HFFc6 (cell line): ENCODE results near the gene HEPN1. TPM values are rescaled to one million over a fixed set of nuclear protein-coding genes. Genes with fewer than 3 reads are reported as not detected.

Source experiments
- DNase-seq: peaks from one replicate; pipeline ENCODE4 v3.0.0-alpha.2; 2018
- H3K27ac Mint-ChIP-seq: 2 replicates; pipeline ENCODE4 v1.8.0; 2020; ENCODE audit warnings: mild to moderate bottlenecking, mixed read lengths
- H3K27me3 Mint-ChIP-seq: 2 replicates; pipeline ENCODE4 v1.8.0; 2021; ENCODE audit warnings: mild to moderate bottlenecking, moderate library complexity, mixed read lengths; ENCODE audit not compliant: insufficient read depth
- H3K36me3 Mint-ChIP-seq: 2 replicates; pipeline ENCODE4 v1.8.0; 2021; ENCODE audit warnings: low read depth, mixed read lengths
- H3K4me1 Mint-ChIP-seq: 2 replicates; pipeline ENCODE4 v1.8.0; 2020; ENCODE audit warnings: low read depth, mixed read lengths
- H3K4me3 Mint-ChIP-seq: 2 replicates; pipeline ENCODE4 v1.8.0; 2020; ENCODE audit warnings: mild to moderate bottlenecking, moderate library complexity, mixed read lengths
- H3K9me3 Mint-ChIP-seq: 2 replicates; pipeline ENCODE4 v1.8.0; 2020; ENCODE audit warnings: mild to moderate bottlenecking, mixed read lengths
- CTCF ChIP-seq: fragments of 200-600 bp; sonication (generic); IDR thresholded peaks from 2 replicates; pipeline ENCODE4 v1.5.0; 2021; ENCODE audit warnings: antibody characterized with exemption, mild to moderate bottlenecking
- total RNA-seq, 6 experiments: library from RNA; stranded (reverse); fragmentation: NEBNext Ultra II Directional; extraction: Animal tissue kit (Norgen Biotek cat#: 25700); gene quantifications; 2 replicates in 1 of 6; 3 replicates in 5 of 6; pipeline ENCODE4 v1.2.3, GENCODE V29; 2021

The HEPN1 gene
- total RNA-seq, 6 experiments from 2014 or later: not detected

- DNase-seq: no peak
- H3K27me3 Mint-ChIP-seq: peaks cover 4% of the 10 kb centered on the region
- H3K27ac Mint-ChIP-seq: no peak overlapping the region
These were observed 24.2 kb upstream of the HEPN1 start for GRCh38 chr11:124894606-124895430.

GRCh38 chr11:124895471-124895971 is 23.5 kb upstream of the HEPN1 start:
- no peak overlapping the region for H3K4me3 Mint-ChIP-seq
- H3K36me3 Mint-ChIP-seq: no peaks in the 10 kb centered on the region
- H3K9me3 Mint-ChIP-seq: no peaks in the 10 kb centered on the region
- no peak overlapping the region for H3K27ac Mint-ChIP-seq
- H3K27me3 Mint-ChIP-seq: peaks cover 4% of the 10 kb centered on the region
- peaks cover 54% of the 10 kb centered on the region for H3K4me1 Mint-ChIP-seq
- no peak for DNase-seq
- no peak for TF ChIP-seq CTCF

More at GRCh38 chr11:124894606-124895430, 24.2 kb upstream of the HEPN1 start:
- no peak for TF ChIP-seq CTCF
- Mint-ChIP-seq H3K4me1 (peaks cover 47% of the 10 kb centered on the region), H3K9me3 (no peaks in the 10 kb centered on the region), H3K36me3 (no peaks in the 10 kb centered on the region), H3K4me3 (no peak overlapping the region)

DNA sequence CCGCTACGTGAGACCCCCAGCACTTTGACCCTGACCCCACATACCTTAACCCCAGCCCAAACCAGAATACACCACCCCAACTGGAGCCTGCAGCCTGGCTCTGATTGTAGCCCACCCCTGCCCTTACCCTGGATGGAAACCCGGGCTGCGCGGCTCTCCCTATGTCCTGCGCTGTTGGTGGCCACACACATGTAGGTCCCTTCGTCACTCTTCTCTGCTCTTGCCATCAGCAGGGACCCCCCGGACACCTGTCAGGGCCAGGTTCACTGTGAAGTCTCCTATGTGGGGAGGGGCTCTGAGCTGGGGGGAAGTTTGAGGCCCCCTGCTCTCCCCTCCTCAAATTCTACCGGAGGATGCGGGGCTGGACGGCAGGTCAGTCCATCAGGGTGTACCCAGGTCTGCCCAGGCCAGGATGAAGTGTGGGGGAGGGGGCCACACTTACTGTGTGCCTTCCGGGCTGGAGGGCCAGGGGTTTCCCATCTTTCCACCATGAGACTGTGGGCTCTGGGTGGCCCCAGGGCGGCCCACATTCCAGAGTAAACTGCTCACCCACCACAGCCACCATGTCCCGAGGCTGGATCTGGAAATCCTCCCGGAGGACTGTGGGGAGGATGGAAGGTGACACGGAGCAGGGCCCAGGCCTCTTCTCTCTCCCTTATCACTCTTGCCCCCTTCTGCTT is 22.8 kb upstream of the HEPN1 start:
- H3K9me3 Mint-ChIP-seq: no peaks in the 10 kb centered on the region
- peaks cover 4% of the 10 kb centered on the region for H3K27me3 Mint-ChIP-seq
- H3K27ac Mint-ChIP-seq: peak overlapping the region; percentile 69
- H3K4me1 Mint-ChIP-seq: peaks cover 61% of the 10 kb centered on the region
- no peaks in the 10 kb centered on the region for H3K36me3 Mint-ChIP-seq
- no peak for TF ChIP-seq CTCF
- H3K4me3 Mint-ChIP-seq: no peak overlapping the region
- DNase-seq: peak; percentile 32

GRCh38 chr11:124896821-124897391 is 22.1 kb upstream of the HEPN1 start:
- Mint-ChIP-seq H3K4me1 (peaks cover 68% of the 10 kb centered on the region), H3K4me3 (no peak overlapping the region), H3K27ac (peak overlapping the region; percentile 98), H3K9me3 (no peaks in the 10 kb centered on the region), H3K27me3 (peaks cover 2% of the 10 kb centered on the region), H3K36me3 (no peaks in the 10 kb centered on the region)
- TF ChIP-seq CTCF: no peak
- no peak for DNase-seq

DNA sequence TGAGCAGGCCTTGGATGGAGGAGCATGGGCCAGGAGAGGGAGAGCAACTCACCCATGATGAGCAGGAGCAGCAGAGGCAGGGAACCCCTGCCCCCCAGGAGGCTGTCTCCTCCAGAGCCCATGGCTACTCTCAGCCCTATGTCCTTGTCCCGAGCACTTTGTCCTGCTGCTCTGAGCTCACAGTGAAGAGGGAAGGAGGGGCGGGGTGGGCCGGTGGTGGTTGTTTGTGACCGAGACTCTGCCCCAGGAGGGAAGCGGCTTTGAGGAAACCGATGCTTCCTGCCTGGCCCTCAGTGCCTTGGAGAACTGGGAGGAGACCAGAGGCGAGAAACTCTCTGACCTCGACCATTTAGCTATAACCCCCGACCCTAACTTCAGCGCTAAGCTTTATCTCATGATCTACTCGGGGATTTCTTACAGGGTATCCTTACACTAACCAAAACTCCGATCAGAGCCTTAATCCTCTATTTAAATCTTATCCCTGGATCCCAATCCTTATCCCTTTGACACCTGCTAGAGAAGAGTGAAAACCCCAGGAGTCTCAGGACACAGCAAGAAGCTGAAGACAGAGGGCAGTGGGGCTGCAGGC is 21.3 kb upstream of the HEPN1 start, which contains the start of gene ROBO4:
Gene ROBO4, minus strand, starts transcription at position 192 of the 589 bp plus-strand sequence. Its CDS starts 70 bp downstream, at position 122.
- peak within 1 kb of the TSS; percentile 46 for H3K4me3 Mint-ChIP-seq
- no peak for TF ChIP-seq CTCF
- H3K36me3 Mint-ChIP-seq: no peaks in the 10 kb centered on the region
- H3K4me1 Mint-ChIP-seq: peaks cover 72% of the 10 kb centered on the region
- H3K27ac Mint-ChIP-seq: peak within 1 kb of the TSS; percentile 98
- peaks cover 2% of the 10 kb centered on the region for H3K27me3 Mint-ChIP-seq
- no peak for DNase-seq
- H3K9me3 Mint-ChIP-seq: no peaks in the 10 kb centered on the region
